Measurements from ENCODE around the gene TAS1R2. TPM values are rescaled to one million over a fixed set of nuclear protein-coding genes. Genes with fewer than 3 reads are reported as not detected.

The TAS1R2 gene
- total and polyA plus RNA-seq, 2 experiments from 2014 or later: not detected

DNA sequence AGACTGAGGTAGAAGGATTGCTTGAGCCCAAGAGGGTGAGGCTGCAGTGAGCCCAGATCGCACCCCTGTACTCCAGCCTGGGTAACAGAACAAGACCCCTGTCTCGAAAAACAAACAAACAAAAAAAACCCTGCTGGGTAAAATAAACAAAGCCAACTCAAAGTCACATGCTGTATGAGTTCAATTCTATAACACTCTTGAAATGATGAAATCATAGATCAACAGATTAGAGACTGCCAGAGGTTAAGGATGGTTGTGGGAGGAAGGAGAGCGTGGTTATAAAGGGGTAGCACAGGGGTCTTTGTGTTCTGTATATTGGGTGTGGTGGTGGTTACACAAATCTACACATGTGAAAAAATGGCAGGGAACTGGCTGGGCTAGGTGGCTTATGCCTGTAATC, 62.5 kb downstream of the TAS1R2 start:
- Mint-ChIP-seq H3K4me3 (no peak overlapping the region), H3K27ac (no peak overlapping the region), H3K4me1 (peaks cover 18% of the 10 kb centered on the region), H3K36me3 (ENCODE audit: low read depth) (no peaks in the 10 kb centered on the region), H3K9me3 (no peaks in the 10 kb centered on the region), H3K27me3 (ENCODE audit: insufficient read depth, low read depth, poor library complexity) (peaks cover 16% of the 10 kb centered on the region)
- H3K4me2 ChIP-seq: no peak overlapping the region
- no peak overlapping the region for H2AFZ ChIP-seq
- no peaks in the 10 kb centered on the region for H4K20me1 ChIP-seq (replicated peaks; ENCODE audit: insufficient read depth)
- no peaks in the 10 kb centered on the region for H3K27me3 ChIP-seq (ENCODE audit: insufficient read depth)
- peaks cover 10% of the 10 kb centered on the region for H3K4me1 ChIP-seq (ENCODE audit: insufficient read depth)
- DNase-seq (ENCODE audit: low spot score) (no peak), ATAC-seq (no peak)
- H3K79me2 ChIP-seq (replicated peaks; ENCODE audit: insufficient read depth): no peaks in the 10 kb centered on the region
- 0 out of 2 replicates have a peak, but pooled peaks cover 2% of the 10 kb centered on the region for H3F3A ChIP-seq (replicated peaks; ENCODE audit: low read depth)
- 0 out of 2 replicates have a peak, but pooled peaks cover 3% of the 10 kb centered on the region for H3K9me2 ChIP-seq (ENCODE audit: insufficient read depth)
- no peaks in the 10 kb centered on the region for H3K36me3 ChIP-seq (ENCODE audit: insufficient read depth)
- TF ChIP-seq, protein P1, sequence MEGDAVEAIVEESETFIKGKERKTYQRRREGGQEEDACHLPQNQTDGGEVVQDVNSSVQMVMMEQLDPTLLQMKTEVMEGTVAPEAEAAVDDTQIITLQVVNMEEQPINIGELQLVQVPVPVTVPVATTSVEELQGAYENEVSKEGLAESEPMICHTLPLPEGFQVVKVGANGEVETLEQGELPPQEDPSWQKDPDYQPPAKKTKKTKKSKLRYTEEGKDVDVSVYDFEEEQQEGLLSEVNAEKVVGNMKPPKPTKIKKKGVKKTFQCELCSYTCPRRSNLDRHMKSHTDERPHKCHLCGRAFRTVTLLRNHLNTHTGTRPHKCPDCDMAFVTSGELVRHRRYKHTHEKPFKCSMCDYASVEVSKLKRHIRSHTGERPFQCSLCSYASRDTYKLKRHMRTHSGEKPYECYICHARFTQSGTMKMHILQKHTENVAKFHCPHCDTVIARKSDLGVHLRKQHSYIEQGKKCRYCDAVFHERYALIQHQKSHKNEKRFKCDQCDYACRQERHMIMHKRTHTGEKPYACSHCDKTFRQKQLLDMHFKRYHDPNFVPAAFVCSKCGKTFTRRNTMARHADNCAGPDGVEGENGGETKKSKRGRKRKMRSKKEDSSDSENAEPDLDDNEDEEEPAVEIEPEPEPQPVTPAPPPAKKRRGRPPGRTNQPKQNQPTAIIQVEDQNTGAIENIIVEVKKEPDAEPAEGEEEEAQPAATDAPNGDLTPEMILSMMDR (conservative IDR thresholded peaks at IDR 0.05; ENCODE audit: low read depth in 2 of 2): no peak
- TF ChIP-seq STAT1 (IDR thresholded peaks at IDR 0.05; ENCODE audit: unreplicated experiment) (no peak), EZH2 (IDR thresholded peaks at IDR 0.05; ENCODE audit: low read depth, unreplicated experiment) (no peak), POLR2AphosphoS5 (IDR thresholded peaks at IDR 0.05; ENCODE audit: low read depth) (no peak), CREB1 (CRISPR knock-in tag; IDR thresholded peaks at IDR 0.05; ENCODE audit: low read depth) (no peak), ZNF331 (CRISPR knock-in tag; IDR thresholded peaks at IDR 0.05; ENCODE audit: low read depth) (no peak), JUNB (IDR thresholded peaks at IDR 0.05; ENCODE audit: unreplicated experiment) (no peak), EZH2phosphoT487 (IDR thresholded peaks at IDR 0.05; ENCODE audit: unreplicated experiment) (no peak), ZNF114 (CRISPR knock-in tag; IDR thresholded peaks at IDR 0.05) (no peak), ETS1 (IDR thresholded peaks at IDR 0.05) (no peak), NANOG (IDR thresholded peaks at IDR 0.05; ENCODE audit: borderline replicate concordance) (no peak), ZNF462 (CRISPR knock-in tag; IDR thresholded peaks at IDR 0.05) (no peak)
- TF ChIP-seq, protein P2, sequence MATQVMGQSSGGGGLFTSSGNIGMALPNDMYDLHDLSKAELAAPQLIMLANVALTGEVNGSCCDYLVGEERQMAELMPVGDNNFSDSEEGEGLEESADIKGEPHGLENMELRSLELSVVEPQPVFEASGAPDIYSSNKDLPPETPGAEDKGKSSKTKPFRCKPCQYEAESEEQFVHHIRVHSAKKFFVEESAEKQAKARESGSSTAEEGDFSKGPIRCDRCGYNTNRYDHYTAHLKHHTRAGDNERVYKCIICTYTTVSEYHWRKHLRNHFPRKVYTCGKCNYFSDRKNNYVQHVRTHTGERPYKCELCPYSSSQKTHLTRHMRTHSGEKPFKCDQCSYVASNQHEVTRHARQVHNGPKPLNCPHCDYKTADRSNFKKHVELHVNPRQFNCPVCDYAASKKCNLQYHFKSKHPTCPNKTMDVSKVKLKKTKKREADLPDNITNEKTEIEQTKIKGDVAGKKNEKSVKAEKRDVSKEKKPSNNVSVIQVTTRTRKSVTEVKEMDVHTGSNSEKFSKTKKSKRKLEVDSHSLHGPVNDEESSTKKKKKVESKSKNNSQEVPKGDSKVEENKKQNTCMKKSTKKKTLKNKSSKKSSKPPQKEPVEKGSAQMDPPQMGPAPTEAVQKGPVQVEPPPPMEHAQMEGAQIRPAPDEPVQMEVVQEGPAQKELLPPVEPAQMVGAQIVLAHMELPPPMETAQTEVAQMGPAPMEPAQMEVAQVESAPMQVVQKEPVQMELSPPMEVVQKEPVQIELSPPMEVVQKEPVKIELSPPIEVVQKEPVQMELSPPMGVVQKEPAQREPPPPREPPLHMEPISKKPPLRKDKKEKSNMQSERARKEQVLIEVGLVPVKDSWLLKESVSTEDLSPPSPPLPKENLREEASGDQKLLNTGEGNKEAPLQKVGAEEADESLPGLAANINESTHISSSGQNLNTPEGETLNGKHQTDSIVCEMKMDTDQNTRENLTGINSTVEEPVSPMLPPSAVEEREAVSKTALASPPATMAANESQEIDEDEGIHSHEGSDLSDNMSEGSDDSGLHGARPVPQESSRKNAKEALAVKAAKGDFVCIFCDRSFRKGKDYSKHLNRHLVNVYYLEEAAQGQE (IDR thresholded peaks at IDR 0.05; ENCODE audit: unreplicated experiment): no peak
- H3K27ac ChIP-seq (ENCODE audit: low read depth): no peak overlapping the region
- no peak overlapping the region for H3K4me3 ChIP-seq

All from GM23338 (cell line).